ENCODE results near the gene HOXD10. TPM values are rescaled to one million over a fixed set of nuclear protein-coding genes. Genes with fewer than 3 reads are reported as not detected.

The HOXD10 gene
- total RNA-seq, 2 experiments from 2014 or later, result not detected

GRCh38 chr2:176082525-176082823, 34.1 kb upstream of the HOXD10 start:
- no peak for DNase-seq (ENCODE audit: low spot score)

DNA sequence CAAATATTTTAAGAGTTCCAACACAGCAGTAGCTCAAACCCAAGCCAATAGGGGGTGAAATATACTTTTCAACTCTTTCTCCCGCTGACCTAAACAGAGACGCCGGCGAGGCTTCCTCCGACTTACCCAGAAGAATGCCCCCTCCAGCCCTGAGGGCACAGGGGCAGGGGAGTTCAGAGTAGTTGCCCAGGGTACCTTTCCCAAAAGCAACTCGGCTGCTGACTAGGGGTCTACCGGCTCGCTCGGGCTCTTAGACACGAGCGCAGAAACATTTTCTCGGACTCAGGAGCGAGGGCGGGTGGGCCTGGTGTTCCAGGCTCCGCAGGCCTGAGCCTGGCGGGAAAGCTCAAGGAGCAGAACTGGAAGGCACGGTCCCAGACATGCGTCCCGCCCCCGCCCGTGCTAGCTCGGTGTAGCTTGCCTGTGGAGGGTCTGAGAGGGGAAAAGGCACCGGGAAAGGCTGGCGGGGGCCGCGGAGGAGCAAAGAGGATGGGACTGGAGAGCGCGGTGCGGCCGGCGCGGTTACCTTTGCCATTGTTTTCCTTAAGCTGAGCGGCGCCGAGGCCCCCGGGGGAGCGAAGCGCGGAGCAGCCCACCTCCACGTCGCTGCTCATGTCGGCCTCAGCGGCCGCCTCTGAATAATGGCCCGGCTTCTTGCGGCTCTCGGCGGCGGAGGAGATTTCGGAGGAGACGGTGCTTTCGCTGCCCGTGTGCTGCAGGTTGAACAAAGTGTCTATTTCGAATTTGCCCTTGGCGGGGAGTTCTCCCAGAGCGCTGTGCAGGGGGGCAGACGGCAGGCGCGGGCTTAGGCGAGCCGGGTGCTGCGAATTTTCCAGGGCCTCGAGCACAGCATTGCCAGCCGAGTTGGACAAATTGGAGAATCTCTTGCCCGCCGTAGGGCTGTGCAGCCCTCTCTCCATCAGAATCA, 33.5 kb upstream of the HOXD10 start:
- CTCF ChIA-PET (ENCODE audit: unreplicated experiment), result interaction anchor here (0.6 kb wide), 1 partner anchor 58 kb away, joined by 3 read pairs; no protein-coding TSS in a partner anchor
- no peak overlapping the region for H3K27ac ChIP-seq (ENCODE audit: low read depth, low read length, poor library complexity, severe bottlenecking)
- TF ChIP-seq, protein P1, sequence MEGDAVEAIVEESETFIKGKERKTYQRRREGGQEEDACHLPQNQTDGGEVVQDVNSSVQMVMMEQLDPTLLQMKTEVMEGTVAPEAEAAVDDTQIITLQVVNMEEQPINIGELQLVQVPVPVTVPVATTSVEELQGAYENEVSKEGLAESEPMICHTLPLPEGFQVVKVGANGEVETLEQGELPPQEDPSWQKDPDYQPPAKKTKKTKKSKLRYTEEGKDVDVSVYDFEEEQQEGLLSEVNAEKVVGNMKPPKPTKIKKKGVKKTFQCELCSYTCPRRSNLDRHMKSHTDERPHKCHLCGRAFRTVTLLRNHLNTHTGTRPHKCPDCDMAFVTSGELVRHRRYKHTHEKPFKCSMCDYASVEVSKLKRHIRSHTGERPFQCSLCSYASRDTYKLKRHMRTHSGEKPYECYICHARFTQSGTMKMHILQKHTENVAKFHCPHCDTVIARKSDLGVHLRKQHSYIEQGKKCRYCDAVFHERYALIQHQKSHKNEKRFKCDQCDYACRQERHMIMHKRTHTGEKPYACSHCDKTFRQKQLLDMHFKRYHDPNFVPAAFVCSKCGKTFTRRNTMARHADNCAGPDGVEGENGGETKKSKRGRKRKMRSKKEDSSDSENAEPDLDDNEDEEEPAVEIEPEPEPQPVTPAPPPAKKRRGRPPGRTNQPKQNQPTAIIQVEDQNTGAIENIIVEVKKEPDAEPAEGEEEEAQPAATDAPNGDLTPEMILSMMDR (conservative IDR thresholded peaks at IDR 0.05; ENCODE audit: low read length), result no peak
- TF ChIP-seq EZH2phosphoT487 (IDR thresholded peaks at IDR 0.05; ENCODE audit: borderline replicate concordance, low read depth, low read length), result no peak
- H4K20me1 ChIP-seq (ENCODE audit: insufficient read depth, low read length), result no peaks in the 10 kb centered on the region
- intact Hi-C loops (cut with micrococcal nuclease; ENCODE audit: unreplicated experiment), result no loop called here
- BruUV-seq (replicated peaks), result no TSS peak
- no peaks in the 10 kb centered on the region for H3K4me1 ChIP-seq (ENCODE audit: insufficient read depth, low read length, poor library complexity, severe bottlenecking)
- no peak overlapping the region for H3K4me3 ChIP-seq (ENCODE audit: low read depth, low read length, poor library complexity, severe bottlenecking)
- DNase-seq (ENCODE audit: low spot score), result no peak
- no peak overlapping the region for H2AFZ ChIP-seq (ENCODE audit: low read length)
- no peaks in the 10 kb centered on the region for H3K9me2 ChIP-seq (ENCODE audit: insufficient read depth, low read length)
- no peaks in the 10 kb centered on the region for H3K9me3 ChIP-seq (ENCODE audit: low read length)
- no peak overlapping the region for H3K4me2 ChIP-seq (ENCODE audit: low read length)
- no peaks in the 10 kb centered on the region for H3K36me3 ChIP-seq (ENCODE audit: insufficient read depth, low read length)
- H3K79me2 ChIP-seq (ENCODE audit: insufficient read depth, low read depth, low read length), result no peaks in the 10 kb centered on the region
- POLR2A ChIA-PET, result no interaction called here

More at GRCh38 chr2:176082525-176082823, 34.1 kb upstream of the HOXD10 start:
- ChIA-PET CTCF (ENCODE audit: unreplicated experiment) (interaction anchor here (0.6 kb wide), 1 partner anchor 59 kb away, joined by 3 read pairs; no protein-coding TSS in a partner anchor), POLR2A (no interaction called here)
- no peaks in the 10 kb centered on the region for H3K79me2 ChIP-seq (ENCODE audit: insufficient read depth, low read depth, low read length)
- no peaks in the 10 kb centered on the region for H3K9me2 ChIP-seq (ENCODE audit: insufficient read depth, low read length)
- BruUV-seq (replicated peaks), result no TSS peak
- H4K20me1 ChIP-seq (ENCODE audit: insufficient read depth, low read length), result no peaks in the 10 kb centered on the region
- TF ChIP-seq, protein P1 (conservative IDR thresholded peaks at IDR 0.05; ENCODE audit: low read length), result no peak
- no peak for TF ChIP-seq EZH2phosphoT487 (IDR thresholded peaks at IDR 0.05; ENCODE audit: borderline replicate concordance, low read depth, low read length)
- H3K27ac ChIP-seq (ENCODE audit: low read depth, low read length, poor library complexity, severe bottlenecking), result no peak overlapping the region
- no peak overlapping the region for H3K4me3 ChIP-seq (ENCODE audit: low read depth, low read length, poor library complexity, severe bottlenecking)
- no peaks in the 10 kb centered on the region for H3K9me3 ChIP-seq (ENCODE audit: low read length)
- no peak overlapping the region for H3K4me2 ChIP-seq (ENCODE audit: low read length)
- no peaks in the 10 kb centered on the region for H3K36me3 ChIP-seq (ENCODE audit: insufficient read depth, low read length)
- intact Hi-C loops (cut with micrococcal nuclease; ENCODE audit: unreplicated experiment), result no loop called here
- H2AFZ ChIP-seq (ENCODE audit: low read length), result no peak overlapping the region
- H3K4me1 ChIP-seq (ENCODE audit: insufficient read depth, low read length, poor library complexity, severe bottlenecking), result no peaks in the 10 kb centered on the region

DNA sequence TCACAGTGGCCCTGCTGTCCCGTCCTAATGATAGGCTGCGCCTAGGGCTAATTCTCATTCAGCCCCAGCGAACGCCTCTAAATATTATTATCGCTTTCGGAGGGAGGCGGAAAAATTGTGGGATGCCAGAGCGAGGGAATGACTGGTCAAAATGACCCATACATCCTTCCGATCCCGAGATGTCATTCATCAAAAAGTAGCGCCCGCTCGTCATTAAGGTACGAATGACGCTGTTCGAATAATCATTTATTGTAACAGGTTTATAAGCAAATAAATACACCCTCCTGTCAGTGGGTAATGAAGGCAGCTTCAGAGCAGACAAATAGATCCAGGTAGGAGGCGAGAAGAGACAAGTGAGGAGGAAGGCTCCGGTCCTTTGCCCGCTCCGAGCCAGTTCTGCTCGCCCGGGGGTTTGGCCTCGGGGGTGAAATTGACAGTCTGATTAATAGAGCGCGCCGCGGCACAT, 32.7 kb upstream of the HOXD10 start, which contains the start of gene EVX2:
EVX2 (minus strand) TSS at position 167 of the 466 bp plus-strand sequence. CDS start 186 bp downstream, outside the sequence.
- Histone ChIP-seq H3K9me3 (ENCODE audit: low read length) (no peaks in the 10 kb centered on the region), H4K20me1 (ENCODE audit: insufficient read depth, low read length) (no peaks in the 10 kb centered on the region), H3K4me1 (ENCODE audit: insufficient read depth, low read length, poor library complexity, severe bottlenecking) (no peaks in the 10 kb centered on the region), H3K4me3 (ENCODE audit: low read depth, low read length, poor library complexity, severe bottlenecking) (no peak within 1 kb of the TSS), H2AFZ (ENCODE audit: low read length) (no peak within 1 kb of the TSS), H3K36me3 (ENCODE audit: insufficient read depth, low read length) (no peaks in the 10 kb centered on the region), H3K27ac (ENCODE audit: low read depth, low read length, poor library complexity, severe bottlenecking) (no peak within 1 kb of the TSS), H3K79me2 (ENCODE audit: insufficient read depth, low read depth, low read length) (no peaks in the 10 kb centered on the region), H3K9me2 (ENCODE audit: insufficient read depth, low read length) (no peaks in the 10 kb centered on the region), H3K4me2 (ENCODE audit: low read length) (no peak within 1 kb of the TSS)
- TF ChIP-seq EZH2phosphoT487 (IDR thresholded peaks at IDR 0.05; ENCODE audit: borderline replicate concordance, low read depth, low read length), result no peak
- TF ChIP-seq, protein P1 (conservative IDR thresholded peaks at IDR 0.05; ENCODE audit: low read length), result no peak
- no TSS peak for BruUV-seq (replicated peaks)
- no peak for DNase-seq (ENCODE audit: low spot score)
- intact Hi-C loops (cut with micrococcal nuclease; ENCODE audit: unreplicated experiment), result no loop called here
- CTCF ChIA-PET (ENCODE audit: unreplicated experiment), result no interaction called here
- POLR2A ChIA-PET, result no interaction called here
